C4-2B (cell line): Measurements from ENCODE around the gene CARMIL1.

Source experiments
- H3K27ac ChIP-seq: fragments of 450-650 bp; 2 replicates; pipeline ENCODE4 v1.5.1; 2017
- CTCF ChIP-seq: fragments of 450-650 bp; conservative IDR thresholded peaks from 2 replicates; pipeline ENCODE4 v1.5.1; 2017; ENCODE audit warnings: mild to moderate bottlenecking
- ZFX ChIP-seq: fragments of 450-650 bp; IDR thresholded peaks from 2 replicates; pipeline ENCODE4 v1.6.1; 2017

CARMIL1 gene

GRCh38 chr6:25401711-25402110 is 122.5 kb downstream of the CARMIL1 start:
- TF ChIP-seq CTCF: no peak
- no peak for TF ChIP-seq ZFX
- H3K27ac ChIP-seq: no peak overlapping the region

- TF ChIP-seq CTCF (no peak), ZFX (no peak)
- H3K27ac ChIP-seq: no peak overlapping the region
These were observed 123.0 kb downstream of the CARMIL1 start for GRCh38 chr6:25402125-25402524.

- no peak overlapping the region for H3K27ac ChIP-seq
- TF ChIP-seq CTCF (no peak), ZFX (no peak)
These were observed 124.0 kb downstream of the CARMIL1 start for GRCh38 chr6:25403150-25403549.

- H3K27ac ChIP-seq: no peak overlapping the region
- no peak for TF ChIP-seq ZFX
- no peak for TF ChIP-seq CTCF
These were observed 124.9 kb downstream of the CARMIL1 start for GRCh38 chr6:25404091-25404490.

GRCh38 chr6:25404693-25405169 is 125.6 kb downstream of the CARMIL1 start:
- TF ChIP-seq CTCF: no peak
- no peak for TF ChIP-seq ZFX
- no peak overlapping the region for H3K27ac ChIP-seq

GRCh38 chr6:25405442-25405841 is 126.3 kb downstream of the CARMIL1 start:
- no peak for TF ChIP-seq CTCF
- no peak for TF ChIP-seq ZFX
- H3K27ac ChIP-seq: no peak overlapping the region

GRCh38 chr6:25407431-25407830 is 128.3 kb downstream of the CARMIL1 start:
- H3K27ac ChIP-seq: no peak overlapping the region

More at GRCh38 chr6:25407431-25407830, 128.3 kb downstream of the CARMIL1 start:
- TF ChIP-seq ZFX: no peak
- no peak for TF ChIP-seq CTCF
